Measurements from ENCODE around the gene PITRM1.

PITRM1 gene

DNA sequence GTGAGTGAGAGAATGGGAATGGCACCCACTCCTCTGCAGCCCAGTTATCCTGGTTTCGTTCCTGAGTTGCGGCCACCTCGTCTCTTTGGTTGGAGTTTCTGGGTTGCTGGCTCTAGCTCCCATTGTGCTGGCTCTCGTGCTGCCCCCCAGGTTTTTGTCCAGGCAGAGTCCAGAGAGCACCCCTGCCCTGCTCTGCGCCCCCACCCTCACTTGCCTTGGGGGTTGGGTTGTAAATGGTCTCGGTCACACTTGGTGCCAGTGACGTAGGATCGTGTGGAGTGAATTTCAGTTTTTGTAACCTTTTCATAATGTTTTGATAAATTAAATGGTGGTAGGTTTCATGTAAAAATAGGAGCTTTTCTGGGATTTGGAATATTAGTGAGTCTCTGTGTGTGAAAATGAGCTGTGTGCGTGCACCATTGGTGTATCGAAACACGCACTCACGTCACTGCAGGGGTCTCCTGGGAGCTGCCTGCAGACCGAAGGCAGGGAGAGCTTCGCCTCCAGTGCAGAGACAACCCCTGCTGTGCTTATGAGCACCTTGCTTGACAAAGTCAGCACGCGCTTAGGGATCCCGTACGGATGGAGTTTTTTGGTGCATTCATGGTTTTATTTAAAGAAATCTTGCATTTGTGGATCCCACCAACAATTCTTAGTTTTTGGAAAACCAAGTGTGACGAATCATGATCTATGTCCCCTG, 72.3 kb downstream of the PITRM1 start:
- DNase-seq, result no peak

DNA sequence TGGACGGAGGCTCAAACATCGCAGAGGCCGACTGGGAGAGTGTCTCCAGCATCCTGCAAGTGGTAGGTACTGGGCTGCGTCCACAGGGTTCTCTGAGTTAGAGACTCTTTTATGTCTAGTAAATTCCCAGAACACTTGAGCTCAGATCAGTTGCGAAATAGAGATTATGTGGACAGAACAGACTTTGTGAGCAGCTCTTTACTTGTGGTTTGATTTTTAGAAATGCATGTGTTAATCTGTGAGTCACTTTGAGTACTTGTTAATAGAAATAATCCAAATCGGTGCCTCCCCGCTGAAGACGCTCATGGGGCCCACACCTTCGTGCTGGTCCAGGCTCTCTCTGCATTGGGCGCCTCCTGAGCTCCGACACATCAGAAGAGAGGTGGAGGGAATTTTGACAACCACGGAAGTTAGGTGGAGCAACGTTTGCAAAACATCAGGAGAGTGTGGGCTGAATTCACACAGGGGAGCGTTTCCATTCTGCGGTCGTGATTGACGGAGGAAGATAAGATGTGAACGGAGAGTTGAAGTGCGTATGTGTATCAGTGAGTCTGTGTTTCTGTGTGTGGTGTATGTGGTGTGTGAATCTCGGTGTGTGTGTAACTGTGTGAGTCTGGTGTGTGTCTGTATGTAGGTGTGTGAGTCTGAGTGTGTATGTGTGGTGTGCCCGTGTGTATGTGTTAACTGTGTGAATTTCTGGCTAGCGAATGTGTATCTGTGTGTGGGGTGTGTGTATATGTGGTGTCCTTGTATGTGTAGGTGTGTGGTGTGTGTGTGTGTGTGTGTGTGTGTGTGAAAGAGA, 73.1 kb downstream of the PITRM1 start:
- DNase-seq, result no peak

DNA sequence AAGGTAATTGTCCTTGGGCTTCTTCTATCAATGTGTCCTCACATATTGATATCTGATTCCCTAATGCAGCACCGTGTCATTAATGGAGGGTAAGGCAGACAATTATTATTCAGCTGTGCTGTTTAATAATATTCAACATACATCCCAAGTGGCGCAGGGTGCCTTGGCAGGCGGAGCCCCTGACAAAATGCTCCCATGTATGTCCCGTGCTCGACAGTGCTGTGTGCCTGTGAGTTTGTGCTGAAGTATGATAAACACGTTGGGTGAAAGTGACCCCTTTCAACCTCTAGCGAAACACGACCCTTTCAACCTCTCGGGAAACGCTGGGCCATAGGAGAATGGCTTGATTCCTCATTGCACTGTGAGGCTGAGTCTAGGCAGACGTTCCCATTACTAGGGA, 73.9 kb downstream of the PITRM1 start:
- DNase-seq, result no peak

DNA sequence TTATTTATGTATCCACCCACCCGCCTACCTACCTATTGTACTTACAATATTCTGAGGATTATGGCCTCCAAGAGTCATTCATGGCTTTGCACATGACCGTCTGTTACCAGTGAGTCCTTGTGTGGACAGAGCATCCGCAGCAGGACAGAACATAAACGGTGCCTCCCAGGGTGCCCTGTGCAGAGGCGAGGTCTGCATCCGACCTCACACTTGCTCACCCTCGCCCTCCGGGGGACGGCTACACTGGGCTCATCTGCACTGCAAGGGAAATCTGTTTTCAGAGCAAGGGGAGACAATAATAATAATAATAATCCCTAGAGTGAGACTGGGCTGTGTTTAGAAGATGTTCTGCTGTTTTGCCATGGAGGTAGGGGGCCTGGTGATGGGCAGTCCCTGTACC, 75.4 kb downstream of the PITRM1 start:
- no peak for DNase-seq

DNA sequence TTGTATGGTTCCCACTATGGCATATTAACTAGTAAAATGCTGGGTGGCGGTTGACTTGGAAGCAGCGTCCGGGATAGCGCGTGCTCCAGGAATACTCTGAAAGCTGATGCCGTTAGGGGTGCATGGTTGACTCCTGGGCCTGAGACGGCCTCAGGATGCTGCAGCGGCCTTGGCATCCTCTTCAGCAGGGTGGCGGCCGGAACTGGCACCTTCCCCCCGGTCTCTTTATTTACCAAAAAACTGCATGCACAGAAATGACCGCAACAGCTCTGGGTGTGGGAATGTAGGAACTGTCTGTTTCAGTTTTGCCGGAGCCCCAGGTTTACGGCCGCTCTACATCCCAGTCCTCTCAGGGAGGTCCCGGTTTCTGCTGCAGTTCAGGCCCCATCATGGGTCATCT, 76.4 kb downstream of the PITRM1 start:
- DNase-seq, result no peak

DNA sequence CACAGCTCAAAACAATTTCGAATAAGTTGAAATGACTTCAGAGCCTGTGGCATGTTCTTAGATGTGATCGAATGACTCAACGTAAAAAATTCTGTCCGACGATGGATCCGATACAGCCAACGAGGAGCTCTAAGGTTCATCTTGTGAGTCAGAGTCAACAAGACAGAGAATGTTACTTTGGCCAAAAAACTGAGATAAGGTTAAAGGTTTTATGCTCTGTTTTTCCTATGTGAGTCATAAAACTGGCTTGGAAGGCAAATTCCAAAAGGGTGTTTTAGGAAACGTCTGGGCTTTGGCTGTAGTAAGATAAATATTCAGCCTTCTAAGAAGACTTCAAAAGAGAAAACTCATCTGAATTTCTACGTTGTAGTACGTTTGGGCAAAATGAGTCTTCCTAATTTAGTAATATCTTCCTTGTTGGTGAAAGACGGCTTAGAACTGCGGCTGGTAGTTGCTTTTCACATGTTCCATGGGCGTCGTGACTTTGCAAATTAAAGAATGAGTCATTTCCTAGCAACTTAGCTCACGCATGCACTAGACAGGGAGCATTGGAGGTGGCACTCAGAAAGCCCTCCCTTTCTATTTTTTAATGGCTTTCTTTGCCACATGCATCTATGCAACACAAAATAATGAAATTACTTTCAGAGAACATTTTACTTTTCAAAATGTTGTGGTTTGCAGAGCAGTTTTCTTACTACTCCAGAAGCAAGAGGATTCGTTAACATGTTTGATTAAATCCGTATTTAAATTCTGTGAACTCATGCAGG, 77.0 kb downstream of the PITRM1 start:
- peak; percentile 73 for DNase-seq

DNA sequence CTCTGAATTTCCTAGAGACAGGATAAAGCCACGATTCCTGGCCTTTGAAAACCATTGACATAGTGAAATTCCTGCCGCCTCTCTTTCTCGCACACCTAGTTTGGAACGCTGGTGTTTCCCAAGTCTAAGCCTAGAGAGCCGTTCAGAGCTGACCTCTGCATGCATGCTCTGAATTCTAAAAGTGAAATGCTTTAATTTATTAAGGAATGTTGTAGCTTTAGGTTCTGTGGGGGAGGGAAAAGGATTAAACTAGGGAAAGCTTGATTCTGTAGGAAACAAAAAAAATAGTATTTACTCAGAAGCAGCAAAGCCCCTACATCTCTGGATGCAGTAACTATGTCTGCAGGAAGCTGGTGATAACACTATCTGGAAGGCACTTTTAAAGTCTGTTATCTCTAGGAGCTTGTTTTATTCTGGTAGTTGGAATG, 78.0 kb downstream of the PITRM1 start:
- DNase-seq, result no peak

DNA sequence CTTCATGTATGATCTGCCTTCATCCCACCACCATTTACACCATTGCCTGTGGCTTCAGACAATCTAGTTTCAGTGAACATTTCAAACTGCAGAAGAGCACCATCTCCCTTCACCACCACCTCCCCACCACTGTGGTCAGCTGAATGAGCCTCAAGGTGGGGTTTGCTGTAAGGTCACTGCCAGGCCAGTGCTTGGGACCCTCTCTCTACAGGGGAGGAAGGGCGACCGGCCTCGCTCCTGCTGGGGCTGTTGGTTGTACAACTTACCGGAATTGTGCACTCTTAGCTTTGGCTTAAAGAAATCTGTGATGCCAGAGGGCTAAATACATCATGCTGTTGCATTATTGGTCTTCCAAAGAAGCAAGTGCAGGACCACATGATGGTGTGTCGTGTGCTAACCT, 78.6 kb downstream of the PITRM1 start:
- no peak for DNase-seq

DNA sequence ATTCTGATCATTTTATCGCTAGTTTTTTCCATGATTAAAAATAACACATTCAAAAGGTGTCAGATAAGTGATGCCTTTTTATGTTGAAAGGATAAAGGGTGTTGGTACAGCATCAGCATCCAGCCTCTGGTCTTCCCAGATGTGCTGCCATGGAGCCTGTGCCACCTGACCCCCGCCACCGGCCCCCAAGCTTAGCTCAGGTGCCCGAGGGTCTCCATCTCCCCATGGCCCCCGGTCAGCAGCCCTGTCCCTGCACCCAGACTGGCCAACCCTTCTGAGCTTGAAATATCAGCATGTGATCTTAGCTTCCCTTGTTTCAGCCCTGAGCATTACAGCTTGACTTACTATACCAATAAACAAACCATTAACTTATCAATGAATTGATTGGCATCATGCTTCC, 80.7 kb downstream of the PITRM1 start:
- no peak for DNase-seq

DNA sequence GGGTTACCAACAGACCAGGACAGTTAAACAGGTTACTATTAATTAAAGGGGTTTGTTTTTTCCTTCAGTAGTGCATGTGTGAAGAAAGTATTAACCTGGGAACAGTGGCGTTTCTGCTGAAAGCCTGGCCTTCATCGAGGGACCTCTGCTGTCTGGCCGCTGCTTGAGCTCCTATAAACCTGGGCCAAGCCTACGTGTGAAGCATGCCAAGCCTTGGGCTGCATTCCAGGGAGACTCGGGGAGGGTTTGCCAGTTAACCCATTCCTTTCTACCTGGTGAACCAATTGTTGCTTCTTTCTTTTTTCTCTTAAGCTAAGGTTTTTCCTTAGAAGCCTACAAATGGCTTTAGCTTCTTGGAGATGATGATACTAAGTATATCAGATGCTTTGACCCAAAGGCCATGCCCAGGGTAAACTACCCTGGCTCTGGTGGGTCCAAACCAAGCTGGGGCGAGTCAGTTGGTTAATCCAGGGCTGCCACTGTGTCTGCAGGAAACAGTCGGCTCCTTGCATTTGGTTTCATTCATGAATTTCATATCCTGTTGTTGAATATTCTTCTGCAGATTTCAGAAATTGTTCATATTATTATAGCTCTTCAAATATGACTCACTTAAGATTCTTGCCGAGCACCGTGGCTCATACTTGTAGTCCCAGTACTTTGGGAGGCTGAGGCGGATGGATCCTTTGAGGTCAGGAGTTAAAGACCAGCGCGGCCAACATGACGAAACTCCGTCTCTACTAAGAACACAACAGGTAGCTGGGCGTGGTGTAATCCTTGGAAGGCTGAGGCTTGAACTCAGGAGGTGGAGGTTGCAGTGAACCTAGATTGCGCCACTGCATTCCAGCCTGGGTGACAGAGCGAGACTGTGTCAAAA, 81.4 kb downstream of the PITRM1 start:
- DNase-seq, result peak; percentile 74

DNA sequence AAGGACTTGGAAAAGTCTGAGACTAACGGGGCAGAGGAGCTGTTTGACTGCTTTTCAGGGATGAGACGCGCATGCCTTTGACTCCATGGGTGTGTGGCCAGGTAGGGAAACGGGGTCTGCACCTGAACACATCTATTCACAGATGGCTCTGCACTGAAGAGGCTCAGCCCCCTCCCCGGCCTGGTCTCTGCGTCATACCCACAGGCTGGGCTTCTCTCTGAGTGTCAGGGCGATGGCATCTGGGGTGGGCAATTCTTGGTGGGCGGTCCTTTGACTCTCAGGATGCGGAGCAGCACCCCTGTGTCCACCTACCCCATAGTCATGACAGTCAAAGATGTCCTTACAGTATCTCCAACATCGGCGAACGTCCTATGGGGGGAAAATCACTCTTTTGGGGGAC, 82.2 kb downstream of the PITRM1 start:
- no peak for DNase-seq
